PFSK-1 (cell line): ENCODE measurements around the gene DPF1.

Source experiments
- FOXP2 ChIP-seq: optimal IDR thresholded peaks from 2 replicates; pipeline ENCODE3; 2011; ENCODE audit warnings: borderline replicate concordance, control low read depth, inconsistent platforms; ENCODE audit not compliant: insufficient read depth; ENCODE audit errors: extremely low read length, extremely low read depth
- POLR2AphosphoS5 ChIP-seq: IDR thresholded peaks from 2 replicates; pipeline ENCODE4 v1.6.1; 2012; ENCODE audit warnings: low read depth, mild to moderate bottlenecking, control low read depth, low read length, moderate library complexity
- SIN3A ChIP-seq: IDR thresholded peaks from 2 replicates; pipeline ENCODE4 v1.6.1; 2012; ENCODE audit warnings: mild to moderate bottlenecking, low read length, moderate library complexity, borderline replicate concordance; ENCODE audit not compliant: insufficient read depth
- TAF1 ChIP-seq: IDR thresholded peaks from 2 replicates; pipeline ENCODE4 v1.6.1; 2012; ENCODE audit warnings: low read length, control low read depth, borderline replicate concordance; ENCODE audit not compliant: insufficient read depth
- TF ChIP-seq, protein P1 (sequence below), 2 experiments: IDR thresholded peaks; 2 replicates each; pipeline versions ENCODE4 v1.6.1 to v1.8.0; 2011 to 2012; ENCODE audit warnings: low read depth in 2 of 2, low read length in 2 of 2, control low read depth in 1 of 2, inconsistent platforms in 1 of 2, mild to moderate bottlenecking in 1 of 2, moderate library complexity in 1 of 2; ENCODE audit not compliant: insufficient read depth in 1 of 2

DPF1 gene

DNA sequence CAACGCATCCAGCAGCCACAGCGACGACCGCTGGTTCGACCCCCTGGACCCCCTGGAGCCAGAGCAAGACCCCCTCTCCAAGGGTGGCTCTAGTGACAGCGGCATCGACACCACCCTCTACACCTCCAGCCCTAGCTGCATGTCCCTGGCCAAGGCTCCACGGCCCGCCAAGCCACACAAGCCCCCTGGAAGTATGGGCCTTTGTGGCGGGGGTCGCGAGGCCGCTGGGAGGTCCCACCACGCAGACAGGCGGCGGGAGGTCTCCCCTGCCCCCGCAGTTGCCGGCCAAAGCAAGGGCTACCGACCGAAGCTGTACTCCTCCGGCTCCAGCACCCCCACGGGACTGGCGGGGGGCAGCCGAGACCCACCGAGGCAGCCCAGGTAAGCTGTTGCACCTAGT lies 59.5 kb downstream of the DPF1 start:
- TF ChIP-seq POLR2AphosphoS5 = no peak
- TF ChIP-seq FOXP2 = no peak

DNA sequence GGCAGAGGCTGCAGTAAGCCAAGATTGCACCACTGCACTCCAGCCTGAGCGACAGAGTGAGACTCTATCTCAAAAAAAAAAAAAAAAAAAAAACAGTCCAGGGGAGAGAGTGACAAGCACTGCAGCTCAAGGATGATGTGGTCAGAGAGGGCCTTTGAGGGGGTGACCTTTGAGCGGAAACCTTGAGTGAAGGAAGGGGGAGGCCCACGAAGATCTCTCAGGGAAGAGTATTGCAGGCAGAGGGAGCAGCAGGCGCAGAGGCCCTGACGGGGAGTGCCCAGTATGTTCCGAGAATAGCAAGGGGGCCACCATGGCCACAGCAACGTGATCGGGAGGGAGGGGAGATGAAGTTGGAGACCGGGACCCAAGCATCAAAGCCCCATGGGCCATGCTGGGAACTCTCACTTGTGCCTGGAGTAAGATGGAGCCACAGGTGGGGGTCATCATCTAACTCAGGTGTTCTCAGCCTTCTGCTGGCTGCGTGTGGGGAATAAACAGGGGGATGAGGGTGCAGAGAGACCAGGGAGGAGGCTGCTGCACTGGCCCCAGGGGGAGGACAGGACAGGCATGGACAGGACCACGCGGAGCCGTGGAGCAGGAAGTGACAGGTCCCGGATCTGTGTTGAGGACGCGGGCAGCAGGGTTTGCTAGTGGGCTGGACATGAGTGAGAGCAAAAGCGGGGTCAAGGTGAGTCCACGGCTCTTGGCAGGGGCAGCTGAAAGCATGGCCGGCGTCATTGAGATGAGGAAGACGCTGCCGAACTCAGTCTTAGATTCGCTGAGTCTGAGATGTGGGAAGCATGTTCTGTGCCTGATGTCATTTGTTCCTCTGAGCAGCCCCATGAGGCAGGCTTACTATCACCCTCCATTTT lies 60.4 kb downstream of the DPF1 start:
- TF ChIP-seq SIN3A (no peak), FOXP2 (no peak), TAF1 (no peak), POLR2AphosphoS5 (no peak)
- TF ChIP-seq, protein P1, sequence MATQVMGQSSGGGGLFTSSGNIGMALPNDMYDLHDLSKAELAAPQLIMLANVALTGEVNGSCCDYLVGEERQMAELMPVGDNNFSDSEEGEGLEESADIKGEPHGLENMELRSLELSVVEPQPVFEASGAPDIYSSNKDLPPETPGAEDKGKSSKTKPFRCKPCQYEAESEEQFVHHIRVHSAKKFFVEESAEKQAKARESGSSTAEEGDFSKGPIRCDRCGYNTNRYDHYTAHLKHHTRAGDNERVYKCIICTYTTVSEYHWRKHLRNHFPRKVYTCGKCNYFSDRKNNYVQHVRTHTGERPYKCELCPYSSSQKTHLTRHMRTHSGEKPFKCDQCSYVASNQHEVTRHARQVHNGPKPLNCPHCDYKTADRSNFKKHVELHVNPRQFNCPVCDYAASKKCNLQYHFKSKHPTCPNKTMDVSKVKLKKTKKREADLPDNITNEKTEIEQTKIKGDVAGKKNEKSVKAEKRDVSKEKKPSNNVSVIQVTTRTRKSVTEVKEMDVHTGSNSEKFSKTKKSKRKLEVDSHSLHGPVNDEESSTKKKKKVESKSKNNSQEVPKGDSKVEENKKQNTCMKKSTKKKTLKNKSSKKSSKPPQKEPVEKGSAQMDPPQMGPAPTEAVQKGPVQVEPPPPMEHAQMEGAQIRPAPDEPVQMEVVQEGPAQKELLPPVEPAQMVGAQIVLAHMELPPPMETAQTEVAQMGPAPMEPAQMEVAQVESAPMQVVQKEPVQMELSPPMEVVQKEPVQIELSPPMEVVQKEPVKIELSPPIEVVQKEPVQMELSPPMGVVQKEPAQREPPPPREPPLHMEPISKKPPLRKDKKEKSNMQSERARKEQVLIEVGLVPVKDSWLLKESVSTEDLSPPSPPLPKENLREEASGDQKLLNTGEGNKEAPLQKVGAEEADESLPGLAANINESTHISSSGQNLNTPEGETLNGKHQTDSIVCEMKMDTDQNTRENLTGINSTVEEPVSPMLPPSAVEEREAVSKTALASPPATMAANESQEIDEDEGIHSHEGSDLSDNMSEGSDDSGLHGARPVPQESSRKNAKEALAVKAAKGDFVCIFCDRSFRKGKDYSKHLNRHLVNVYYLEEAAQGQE (IDR thresholded peaks at IDR 0.05; ENCODE audit: insufficient read depth in 1 of 2, low read depth in 2 of 2, low read length in 2 of 2) = no peak

GRCh38 chr19:38162632-38163031 lies 61.4 kb downstream of the DPF1 start:
- TF ChIP-seq POLR2AphosphoS5 = no peak
- no peak for TF ChIP-seq TAF1
- no peak for TF ChIP-seq SIN3A
- TF ChIP-seq FOXP2 = no peak
- TF ChIP-seq, protein P1 (IDR thresholded peaks at IDR 0.05; ENCODE audit: insufficient read depth in 1 of 2, low read depth in 2 of 2, low read length in 2 of 2) = no peak

DNA sequence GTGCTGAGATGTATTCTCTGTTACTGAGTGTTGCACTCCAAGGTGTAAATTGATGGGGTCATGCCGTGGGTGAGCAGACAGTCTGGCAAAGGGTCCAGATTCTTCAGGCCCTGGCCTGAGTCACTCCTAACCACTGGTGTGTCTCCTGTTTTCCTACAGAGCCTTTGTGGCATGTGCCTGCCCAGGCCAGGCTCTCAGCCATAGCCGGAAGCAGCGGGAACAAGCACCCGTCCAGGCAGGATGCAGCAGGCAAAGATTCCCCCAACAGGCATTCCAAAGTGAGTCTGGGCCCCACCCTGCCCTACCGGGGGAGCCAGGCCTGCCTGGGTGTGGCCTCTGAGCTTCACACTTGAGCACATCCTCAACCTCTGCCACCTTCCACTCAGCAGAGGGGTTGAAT lies 61.9 kb downstream of the DPF1 start:
- TF ChIP-seq TAF1 (no peak), POLR2AphosphoS5 (no peak), FOXP2 (no peak), SIN3A (no peak)
- TF ChIP-seq, protein P1 (IDR thresholded peaks at IDR 0.05; ENCODE audit: insufficient read depth in 1 of 2, low read depth in 2 of 2, low read length in 2 of 2) = no peak
